Upper lobe of left lung (tissue), 4 donors: ENCODE data around the gene MED27.

Experiments
- CTCF ChIP-seq, 6 experiments: fragments of 450-650 bp in 4 of 6; fragments of 200-600 bp in 2 of 6; sonication (generic) in 2 of 6; IDR thresholded peaks; one replicate each; pipeline ENCODE4 v1.5.1; 2016 to 2019; ENCODE audit warnings: antibody characterized with exemption in 6 of 6
- EP300 ChIP-seq, 4 donors: sonication (generic); formaldehyde crosslinking; IDR thresholded peaks; one replicate each; pipeline ENCODE4 v1.5.1; 2017; ENCODE audit warnings: antibody characterized with exemption in 4 of 4, control low read depth in 2 of 4
- POLR2A ChIP-seq, 4 donors: fragments of 450-650 bp; IDR thresholded peaks; one replicate each; pipeline ENCODE4 v1.5.1; 2016 to 2017; ENCODE audit warnings: antibody characterized with exemption in 4 of 4, mild to moderate bottlenecking in 2 of 4

GRCh38 chr9:132126680-132127236 is 47.1 kb upstream of the MED27 start:
- no peak for TF ChIP-seq CTCF (IDR thresholded peaks at IDR 0.05)
- TF ChIP-seq POLR2A (IDR thresholded peaks at IDR 0.05), result no peak
- TF ChIP-seq EP300 (IDR thresholded peaks at IDR 0.05), result no peak
